Measurements from ENCODE around the gene ADAP1. TPM values are rescaled to one million over a fixed set of nuclear protein-coding genes. Genes with fewer than 3 reads are reported as not detected.

Gene ADAP1
- total RNA-seq, 2 experiments from 2014 or later, result 2.4 to 7.0 TPM

- H4K20me1 ChIP-seq (ENCODE audit: insufficient read depth, low read length), result no peaks in the 10 kb centered on the region
- POLR2A ChIA-PET, result no interaction called here
- no peaks in the 10 kb centered on the region for H3K9me2 ChIP-seq (ENCODE audit: insufficient read depth, low read length)
- H3K9me3 ChIP-seq (ENCODE audit: low read length), result no peaks in the 10 kb centered on the region
- DNase-seq (ENCODE audit: low spot score), result no peak
- H3K79me2 ChIP-seq (ENCODE audit: insufficient read depth, low read depth, low read length), result no peaks in the 10 kb centered on the region
- H3K4me2 ChIP-seq (ENCODE audit: low read length), result no peak overlapping the region
- intact Hi-C loops (cut with micrococcal nuclease; ENCODE audit: unreplicated experiment), result no loop called here
- BruUV-seq (replicated peaks), result no TSS peak
- H3K36me3 ChIP-seq (ENCODE audit: insufficient read depth, low read length), result peaks cover 61% of the 10 kb centered on the region
- no peak overlapping the region for H3K27ac ChIP-seq (ENCODE audit: low read depth, low read length, poor library complexity, severe bottlenecking)
- H2AFZ ChIP-seq (ENCODE audit: low read length), result no peak overlapping the region
- H3K4me3 ChIP-seq (ENCODE audit: low read depth, low read length, poor library complexity, severe bottlenecking), result no peak overlapping the region
- CTCF ChIA-PET (ENCODE audit: unreplicated experiment), result no interaction called here
- TF ChIP-seq, protein P1, sequence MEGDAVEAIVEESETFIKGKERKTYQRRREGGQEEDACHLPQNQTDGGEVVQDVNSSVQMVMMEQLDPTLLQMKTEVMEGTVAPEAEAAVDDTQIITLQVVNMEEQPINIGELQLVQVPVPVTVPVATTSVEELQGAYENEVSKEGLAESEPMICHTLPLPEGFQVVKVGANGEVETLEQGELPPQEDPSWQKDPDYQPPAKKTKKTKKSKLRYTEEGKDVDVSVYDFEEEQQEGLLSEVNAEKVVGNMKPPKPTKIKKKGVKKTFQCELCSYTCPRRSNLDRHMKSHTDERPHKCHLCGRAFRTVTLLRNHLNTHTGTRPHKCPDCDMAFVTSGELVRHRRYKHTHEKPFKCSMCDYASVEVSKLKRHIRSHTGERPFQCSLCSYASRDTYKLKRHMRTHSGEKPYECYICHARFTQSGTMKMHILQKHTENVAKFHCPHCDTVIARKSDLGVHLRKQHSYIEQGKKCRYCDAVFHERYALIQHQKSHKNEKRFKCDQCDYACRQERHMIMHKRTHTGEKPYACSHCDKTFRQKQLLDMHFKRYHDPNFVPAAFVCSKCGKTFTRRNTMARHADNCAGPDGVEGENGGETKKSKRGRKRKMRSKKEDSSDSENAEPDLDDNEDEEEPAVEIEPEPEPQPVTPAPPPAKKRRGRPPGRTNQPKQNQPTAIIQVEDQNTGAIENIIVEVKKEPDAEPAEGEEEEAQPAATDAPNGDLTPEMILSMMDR (conservative IDR thresholded peaks at IDR 0.05; ENCODE audit: low read length), result no peak
- no peak for TF ChIP-seq EZH2phosphoT487 (IDR thresholded peaks at IDR 0.05; ENCODE audit: borderline replicate concordance, low read depth, low read length)
- no peaks in the 10 kb centered on the region for H3K4me1 ChIP-seq (ENCODE audit: insufficient read depth, low read length, poor library complexity, severe bottlenecking)
Observed at GRCh38 chr7:867406-868188, 86.9 kb downstream of the ADAP1 start.

DNA sequence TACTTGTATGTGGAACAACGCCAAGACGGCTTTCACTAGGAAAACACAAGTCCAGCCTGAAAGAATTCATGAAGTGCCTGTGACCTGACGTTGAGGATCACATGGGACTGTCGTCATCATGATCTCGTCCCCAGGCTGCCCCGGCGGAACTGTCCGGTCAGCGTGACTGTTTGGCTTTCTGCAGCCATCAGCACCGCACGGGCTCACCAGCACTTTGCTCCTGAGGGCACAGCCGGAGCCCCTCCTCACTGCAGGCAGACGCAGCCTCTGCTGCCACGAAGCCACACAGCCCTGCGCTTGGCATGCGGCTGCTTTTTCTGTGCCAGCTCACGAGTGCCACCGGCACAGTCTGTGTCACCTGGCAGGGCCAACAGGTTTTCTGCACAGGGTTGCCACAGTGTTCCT lies 87.5 kb downstream of the ADAP1 start:
- Histone ChIP-seq H3K9me3 (ENCODE audit: low read length) (no peaks in the 10 kb centered on the region), H3K4me1 (ENCODE audit: insufficient read depth, low read length, poor library complexity, severe bottlenecking) (no peaks in the 10 kb centered on the region), H3K79me2 (ENCODE audit: insufficient read depth, low read depth, low read length) (no peaks in the 10 kb centered on the region), H3K9me2 (ENCODE audit: insufficient read depth, low read length) (no peaks in the 10 kb centered on the region), H3K27ac (ENCODE audit: low read depth, low read length, poor library complexity, severe bottlenecking) (no peak overlapping the region), H3K4me3 (ENCODE audit: low read depth, low read length, poor library complexity, severe bottlenecking) (no peak overlapping the region), H2AFZ (ENCODE audit: low read length) (no peak overlapping the region), H4K20me1 (ENCODE audit: insufficient read depth, low read length) (no peaks in the 10 kb centered on the region), H3K4me2 (ENCODE audit: low read length) (no peak overlapping the region), H3K36me3 (ENCODE audit: insufficient read depth, low read length) (peaks cover 61% of the 10 kb centered on the region)
- intact Hi-C loops (cut with micrococcal nuclease; ENCODE audit: unreplicated experiment), result no loop called here
- DNase-seq (ENCODE audit: low spot score), result no peak
- ChIA-PET POLR2A (no interaction called here), CTCF (ENCODE audit: unreplicated experiment) (no interaction called here)
- no peak for TF ChIP-seq EZH2phosphoT487 (IDR thresholded peaks at IDR 0.05; ENCODE audit: borderline replicate concordance, low read depth, low read length)
- TF ChIP-seq, protein P1 (conservative IDR thresholded peaks at IDR 0.05; ENCODE audit: low read length), result no peak
- BruUV-seq (replicated peaks), result no TSS peak

DNA sequence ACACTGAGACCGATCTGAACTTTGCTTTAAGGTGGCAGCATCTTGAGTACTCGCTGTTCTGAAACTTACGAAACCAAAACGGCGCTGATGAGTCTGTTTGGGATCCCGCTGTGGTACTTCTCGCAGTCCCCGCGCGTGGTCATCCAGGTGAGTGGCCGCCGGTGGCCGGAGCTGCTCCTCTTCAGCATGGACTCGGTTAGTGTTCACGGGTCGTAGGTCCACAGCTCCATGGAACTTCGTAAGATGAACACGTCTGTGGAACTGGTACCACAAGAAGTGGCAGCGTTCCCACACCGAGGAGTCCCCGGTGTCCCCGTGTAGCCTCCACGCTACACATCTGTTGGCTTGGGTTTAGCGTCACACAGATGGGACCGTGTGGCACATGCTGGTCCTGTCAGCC lies 88.6 kb downstream of the ADAP1 start:
- ChIA-PET CTCF (ENCODE audit: unreplicated experiment) (no interaction called here), POLR2A (interaction anchor here (0.9 kb wide), 1 partner anchor 18 kb away, joined by 3 read pairs; no protein-coding TSS in a partner anchor)
- TF ChIP-seq, protein P1 (conservative IDR thresholded peaks at IDR 0.05; ENCODE audit: low read length), result no peak
- no peak for TF ChIP-seq EZH2phosphoT487 (IDR thresholded peaks at IDR 0.05; ENCODE audit: borderline replicate concordance, low read depth, low read length)
- no TSS peak for BruUV-seq (replicated peaks)
- Histone ChIP-seq H3K9me2 (ENCODE audit: insufficient read depth, low read length) (no peaks in the 10 kb centered on the region), H3K4me2 (ENCODE audit: low read length) (no peak overlapping the region), H3K27ac (ENCODE audit: low read depth, low read length, poor library complexity, severe bottlenecking) (no peak overlapping the region), H3K4me3 (ENCODE audit: low read depth, low read length, poor library complexity, severe bottlenecking) (no peak overlapping the region), H4K20me1 (ENCODE audit: insufficient read depth, low read length) (no peaks in the 10 kb centered on the region), H3K9me3 (ENCODE audit: low read length) (no peaks in the 10 kb centered on the region), H2AFZ (ENCODE audit: low read length) (no peak overlapping the region), H3K36me3 (ENCODE audit: insufficient read depth, low read length) (peaks cover 67% of the 10 kb centered on the region), H3K4me1 (ENCODE audit: insufficient read depth, low read length, poor library complexity, severe bottlenecking) (no peaks in the 10 kb centered on the region), H3K79me2 (ENCODE audit: insufficient read depth, low read depth, low read length) (no peaks in the 10 kb centered on the region)
- DNase-seq (ENCODE audit: low spot score), result no peak
- intact Hi-C loops (cut with micrococcal nuclease; ENCODE audit: unreplicated experiment), result no loop called here

All from OCI-LY7 (cell line).